GM12878 (cell line): Measurements from ENCODE around the gene NINL. TPM values are rescaled to one million over a fixed set of nuclear protein-coding genes. Genes with fewer than 3 reads are reported as not detected.

Experiments
- ATAC-seq: fragments of 200-7000 bp; cut with Tn5 transposase; 3 replicates; pipeline ENCODE4 v1.9.1; 2020; ENCODE audit warnings: mild to moderate bottlenecking, moderate library complexity
- BruUV-seq: library from RNA; stranded (reverse); fragments of 400-500 nt; replicated peaks from 2 replicates; lab custom pipeline; 2021; lab: Mats Ljungman, UMichigan
- CTCF ChIA-PET: fragments of 300-600 bp; sonication (Branson Sonifier 250); formaldehyde crosslinking; extraction: SDS; loops from one replicate; lab custom pipeline; 2021; ENCODE audit warnings: inconsistent platforms; lab: Yijun Ruan, JAX
- POLR2A ChIA-PET: fragments of 350-600 bp; formaldehyde crosslinking; extraction: SDS; loops from one replicate; lab custom pipeline; 2021; ENCODE audit warnings: inconsistent platforms; lab: Charles Lee
- RAD21 ChIA-PET: fragments of 300-600 bp; sonication (Branson Sonifier 250); formaldehyde crosslinking; loops from one replicate; lab custom pipeline; 2023; ENCODE audit warnings: antibody characterized with exemption; ENCODE audit not compliant: unreplicated experiment; lab: Charles Lee
- SMC1A ChIA-PET: fragments of 300-600 bp; sonication (Branson Sonifier 250); formaldehyde crosslinking; loops from one replicate; lab custom pipeline; 2023; ENCODE audit not compliant: unreplicated experiment, uncharacterized antibody; lab: Charles Lee
- DNase-seq: peaks from one replicate; pipeline ENCODE4 v3.0.0-alpha.2; 2011; ENCODE audit warnings: low read depth, low spot score
- FAIRE-seq: peaks from 3 replicates; lab custom pipeline; 2011; peaks lifted over from hg19 to GRCh38; lab: Jason Lieb, UNC
- H2AFZ ChIP-seq: 2 replicates; pipeline ENCODE4 v1.6.0; 2011; ENCODE audit warnings: low read depth, low read length, control low read depth; ENCODE audit not compliant: control insufficient read depth
- H3K27ac ChIP-seq: 2 replicates; pipeline ENCODE4 v1.5.1; 2011; ENCODE audit warnings: control low read depth; ENCODE audit not compliant: control insufficient read depth, insufficient read depth
- H3K27me3 ChIP-seq, 2 experiments: replicated peaks in 1 of 2; 2 replicates each; pipeline versions ENCODE4 v1.6.0 to v1.6.1; 2011; ENCODE audit warnings: low read length in 1 of 2; ENCODE audit not compliant: control insufficient read depth in 2 of 2, insufficient read depth in 2 of 2
- H3K36me3 ChIP-seq, 2 experiments: 2 replicates each; pipeline ENCODE4 v1.5.1; 2011; ENCODE audit warnings: low read length in 1 of 2; ENCODE audit not compliant: control insufficient read depth in 2 of 2, insufficient read depth in 2 of 2
- H3K4me1 ChIP-seq: 2 replicates; pipeline ENCODE4 v1.6.1; 2011; ENCODE audit warnings: mild to moderate bottlenecking, low read length, moderate library complexity, mixed read lengths; ENCODE audit not compliant: control insufficient read depth, insufficient read depth
- H3K4me2 ChIP-seq: 2 replicates; pipeline ENCODE4 v1.6.0; 2011; ENCODE audit warnings: control low read depth; ENCODE audit not compliant: control insufficient read depth, insufficient read depth
- H3K4me3 ChIP-seq: fragments of 200-600 bp; sonication (generic); 2 replicates; pipeline ENCODE4 v1.5.1; 2016
- H3K79me2 ChIP-seq: 2 replicates; pipeline ENCODE4 v1.6.0; 2011; ENCODE audit warnings: low read length; ENCODE audit not compliant: control insufficient read depth, insufficient read depth
- H3K9ac ChIP-seq: 2 replicates; pipeline ENCODE4 v1.8.0; 2011; ENCODE audit warnings: low read length, control low read depth, mixed read lengths; ENCODE audit not compliant: control insufficient read depth, insufficient read depth
- H3K9me3 ChIP-seq: replicated peaks from 3 replicates; pipeline ENCODE4 v1.5.1; 2011; ENCODE audit warnings: mild to moderate bottlenecking, low read length; ENCODE audit not compliant: control insufficient read depth, insufficient read depth
- H4K20me1 ChIP-seq: 2 replicates; pipeline ENCODE4 v1.6.0; 2011; ENCODE audit not compliant: control insufficient read depth, insufficient read depth
- PAX8 ChIP-seq: fragments of 450-650 bp; IDR thresholded peaks from 2 replicates; pipeline ENCODE4 v1.6.1; 2017; ENCODE audit warnings: mild to moderate bottlenecking, moderate library complexity
- SIN3A ChIP-seq: IDR thresholded peaks from 2 replicates; pipeline ENCODE4 v1.6.1; 2012; ENCODE audit warnings: low read depth, low read length, improper control_type of control experiment
- WGBS: methylation state at CpG from one replicate; pipeline ENCODE4 v1.1.6; 2016; ENCODE audit warnings: low lambda C conversion rate; ENCODE audit not compliant: insufficient replicate concordance, insufficient coverage; ENCODE audit errors: missing lambda C conversion rate; 5-methylcytosine and 5-hydroxymethylcytosine counted together
- in situ Hi-C: fragments of 300-500 bp; cut with MboI; formaldehyde crosslinking; loops from 9 replicates; pipeline ENCODE4 v1.14.3; 2018; ENCODE audit warnings: mixed read lengths
- intact Hi-C: fragments of 100-400 bp; cut with micrococcal nuclease; formaldehyde crosslinking; loops from one replicate; pipeline ENCODE4 v1.14.2; 2022; ENCODE audit not compliant: unreplicated experiment
- polyA plus RNA-seq, 11 experiments: library from polyadenylated mRNA; depleted of rRNA in 4 of 11; unstranded in 6 of 11; stranded (reverse) in 5 of 11; fragments of >200 nt; fragmentation: Nextera tagmentation in 4 of 11; fragmentation: Illumina TruSeq in 1 of 11; extraction: Ambion mirVana in 4 of 11; extraction: Trizol in 1 of 11; gene quantifications; 1 replicate in 1 of 11; 2 replicates in 10 of 11; pipeline versions ENCODE4 v1.2.1 to v1.2.3, GENCODE V29; 2011 to 2016; ENCODE audit warnings: inconsistent platforms in 2 of 11, missing spikeins in 2 of 11, low read depth in 1 of 11
- total RNA-seq, 4 experiments: library from RNA; depleted of rRNA in 3 of 4; stranded (reverse); fragments of >200 nt in 3 of 4; fragmentation: Illumina TruSeq in 1 of 4; extraction: Trizol in 1 of 4; gene quantifications; 2 replicates each; pipeline versions ENCODE4 v1.2.1 to v1.2.3, GENCODE V29; 2013 to 2021
- TF ChIP-seq, protein P1 (sequence below): fragments of 450-650 bp; IDR thresholded peaks from 2 replicates; pipeline ENCODE4 v1.6.1; 2016; ENCODE audit warnings: mild to moderate bottlenecking
- TF ChIP-seq, protein P2 (sequence below): fragments of 450-650 bp; formaldehyde crosslinking; IDR thresholded peaks from 2 replicates; pipeline ENCODE4 v1.5.0; 2022; ENCODE audit warnings: mild to moderate bottlenecking, missing genetic modification characterization

The NINL gene
- total and polyA plus RNA-seq, 10 of the 15 experiments (the other 5 are each of a cell fraction or from before 2014, with no cell fraction given), result 0.04 to 0.77 (median 0.23) TPM; not detected in 1

DNA sequence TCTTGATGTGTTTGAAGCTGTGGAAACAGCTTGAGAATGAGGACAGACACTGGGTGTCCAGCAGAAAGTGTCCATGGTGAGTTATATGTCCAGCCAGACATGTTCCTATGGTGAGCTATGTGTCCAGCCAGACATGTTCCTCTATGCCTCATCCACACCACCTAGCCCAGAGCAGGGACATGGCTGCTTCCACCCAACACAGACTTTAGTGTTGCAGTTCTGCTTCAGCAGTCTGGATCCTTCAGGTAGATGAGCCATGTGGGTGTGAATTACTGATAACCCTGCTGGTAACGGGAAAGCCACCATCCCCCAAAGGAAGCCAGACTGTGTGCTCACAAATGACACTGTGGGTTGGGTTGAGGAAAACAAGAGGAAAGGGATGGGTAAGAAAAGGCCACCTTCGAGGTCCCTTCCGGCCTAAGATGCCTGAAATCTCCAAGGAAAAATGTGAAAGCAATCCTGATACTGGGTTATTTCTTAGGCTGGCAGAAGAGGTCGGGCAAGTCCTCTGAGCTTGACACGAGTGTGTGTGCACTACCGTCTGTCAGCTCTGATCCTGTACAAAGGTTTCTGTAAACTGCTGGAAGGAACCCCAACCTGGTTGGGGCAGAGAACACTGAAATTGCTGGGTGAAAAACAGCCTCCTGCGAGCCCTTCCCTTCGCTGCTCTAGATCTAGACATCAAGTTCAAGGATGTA lies 77.8 kb downstream of the NINL start:
- FAIRE-seq (no peak), DNase-seq (no peak), ATAC-seq (no peak)
- no peaks in the 10 kb centered on the region for H3K79me2 ChIP-seq
- no peak overlapping the region for H3K4me3 ChIP-seq
- SMC1A ChIA-PET, result no interaction called here
- POLR2A ChIA-PET, result no interaction called here
- H3K9ac ChIP-seq, result no peak overlapping the region
- H3K4me1 ChIP-seq, result no peaks in the 10 kb centered on the region
- no peaks in the 10 kb centered on the region for H4K20me1 ChIP-seq
- H3K36me3 ChIP-seq, result no peaks in the 10 kb centered on the region
- intact Hi-C loops, result no loop called here
- no TSS peak for BruUV-seq
- H3K27ac ChIP-seq, result no peak overlapping the region
- CTCF ChIA-PET, result no interaction called here
- WGBS, result 9% methylated on average over 8 of the region's 8 CpGs
- TF ChIP-seq SIN3A (no peak), PAX8 (no peak)
- TF ChIP-seq, protein P1, sequence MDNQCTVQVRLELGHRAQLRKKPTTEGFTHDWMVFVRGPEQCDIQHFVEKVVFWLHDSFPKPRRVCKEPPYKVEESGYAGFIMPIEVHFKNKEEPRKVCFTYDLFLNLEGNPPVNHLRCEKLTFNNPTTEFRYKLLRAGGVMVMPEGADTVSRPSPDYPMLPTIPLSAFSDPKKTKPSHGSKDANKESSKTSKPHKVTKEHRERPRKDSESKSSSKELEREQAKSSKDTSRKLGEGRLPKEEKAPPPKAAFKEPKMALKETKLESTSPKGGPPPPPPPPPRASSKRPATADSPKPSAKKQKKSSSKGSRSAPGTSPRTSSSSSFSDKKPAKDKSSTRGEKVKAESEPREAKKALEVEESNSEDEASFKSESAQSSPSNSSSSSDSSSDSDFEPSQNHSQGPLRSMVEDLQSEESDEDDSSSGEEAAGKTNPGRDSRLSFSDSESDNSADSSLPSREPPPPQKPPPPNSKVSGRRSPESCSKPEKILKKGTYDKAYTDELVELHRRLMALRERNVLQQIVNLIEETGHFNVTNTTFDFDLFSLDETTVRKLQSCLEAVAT, result no peak
- TF ChIP-seq, protein P2, sequence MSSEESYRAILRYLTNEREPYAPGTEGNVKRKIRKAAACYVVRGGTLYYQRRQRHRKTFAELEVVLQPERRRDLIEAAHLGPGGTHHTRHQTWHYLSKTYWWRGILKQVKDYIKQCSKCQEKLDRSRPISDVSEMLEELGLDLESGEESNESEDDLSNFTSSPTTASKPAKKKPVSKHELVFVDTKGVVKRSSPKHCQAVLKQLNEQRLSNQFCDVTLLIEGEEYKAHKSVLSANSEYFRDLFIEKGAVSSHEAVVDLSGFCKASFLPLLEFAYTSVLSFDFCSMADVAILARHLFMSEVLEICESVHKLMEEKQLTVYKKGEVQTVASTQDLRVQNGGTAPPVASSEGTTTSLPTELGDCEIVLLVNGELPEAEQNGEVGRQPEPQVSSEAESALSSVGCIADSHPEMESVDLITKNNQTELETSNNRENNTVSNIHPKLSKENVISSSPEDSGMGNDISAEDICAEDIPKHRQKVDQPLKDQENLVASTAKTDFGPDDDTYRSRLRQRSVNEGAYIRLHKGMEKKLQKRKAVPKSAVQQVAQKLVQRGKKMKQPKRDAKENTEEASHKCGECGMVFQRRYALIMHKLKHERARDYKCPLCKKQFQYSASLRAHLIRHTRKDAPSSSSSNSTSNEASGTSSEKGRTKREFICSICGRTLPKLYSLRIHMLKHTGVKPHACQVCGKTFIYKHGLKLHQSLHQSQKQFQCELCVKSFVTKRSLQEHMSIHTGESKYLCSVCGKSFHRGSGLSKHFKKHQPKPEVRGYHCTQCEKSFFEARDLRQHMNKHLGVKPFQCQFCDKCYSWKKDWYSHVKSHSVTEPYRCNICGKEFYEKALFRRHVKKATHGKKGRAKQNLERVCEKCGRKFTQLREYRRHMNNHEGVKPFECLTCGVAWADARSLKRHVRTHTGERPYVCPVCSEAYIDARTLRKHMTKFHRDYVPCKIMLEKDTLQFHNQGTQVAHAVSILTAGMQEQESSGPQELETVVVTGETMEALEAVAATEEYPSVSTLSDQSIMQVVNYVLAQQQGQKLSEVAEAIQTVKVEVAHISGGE (CRISPR knock-in tag), result no peak
- TF ChIP-seq, all 136 proteins: peak for 0
- H3K27me3 ChIP-seq, result no peaks in the 10 kb centered on the region
- H3K4me2 ChIP-seq, result no peak overlapping the region
- in situ Hi-C loops, result loop anchor here (10.0 to 25.0 kb wide), 3 partner anchors 63 to 655 kb away; no protein-coding TSS in a partner anchor
- no peak overlapping the region for H2AFZ ChIP-seq
- H3K9me3 ChIP-seq, result no peaks in the 10 kb centered on the region; the same call in 2 of the 3 replicates
- RAD21 ChIA-PET, result no interaction called here
